ENCODE data around the gene OBI1.

Gene OBI1

GRCh38 chr13:78593129-78593528 is 65.8 kb downstream of the OBI1 start:
- peaks cover 58% of the 10 kb centered on the region for H3K27me3 ChIP-seq (ENCODE audit: control insufficient read depth, insufficient read depth, low read length)
- no peak overlapping the region for H3K9ac ChIP-seq (ENCODE audit: low read depth, low read length)
- H3K36me3 ChIP-seq (ENCODE audit: insufficient read depth, low read length), result no peaks in the 10 kb centered on the region
- H3K4me3 ChIP-seq (ENCODE audit: low read length), result no peak overlapping the region
- no peaks in the 10 kb centered on the region for H3K4me1 ChIP-seq (ENCODE audit: control insufficient read depth, insufficient read depth, low read length)
- H3K4me2 ChIP-seq (ENCODE audit: low read length), result no peak overlapping the region
- no peaks in the 10 kb centered on the region for H3K9me3 ChIP-seq (replicated peaks; ENCODE audit: low read length)

GRCh38 chr13:78592584-78592983 is 66.4 kb downstream of the OBI1 start:
- Histone ChIP-seq H3K9ac (ENCODE audit: low read depth, low read length) (no peak overlapping the region), H3K9me3 (replicated peaks; ENCODE audit: low read length) (no peaks in the 10 kb centered on the region), H3K4me1 (ENCODE audit: control insufficient read depth, insufficient read depth, low read length) (no peaks in the 10 kb centered on the region), H3K36me3 (ENCODE audit: insufficient read depth, low read length) (no peaks in the 10 kb centered on the region), H3K4me2 (ENCODE audit: low read length) (no peak overlapping the region), H3K4me3 (ENCODE audit: low read length) (no peak overlapping the region), H3K27me3 (ENCODE audit: control insufficient read depth, insufficient read depth, low read length) (peaks cover 63% of the 10 kb centered on the region)

DNA sequence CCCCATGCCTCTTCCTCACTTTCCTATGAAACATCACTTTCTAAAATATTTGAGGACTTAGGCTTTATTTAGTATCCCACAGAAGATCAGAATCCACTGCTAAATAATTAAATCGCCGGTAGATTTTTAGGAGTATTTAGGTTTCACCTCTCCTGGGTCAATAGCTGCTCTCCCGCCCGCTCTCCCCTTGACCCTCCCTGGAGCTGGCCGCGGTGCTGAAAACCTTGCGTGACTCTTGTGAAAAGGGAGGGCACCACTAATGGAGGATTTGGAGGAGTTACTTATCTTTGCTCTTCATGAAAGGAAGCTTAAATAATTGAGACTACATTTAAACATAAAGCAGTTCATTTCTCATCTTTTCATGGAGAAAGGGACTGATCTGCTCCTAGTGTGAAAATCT is 69.7 kb downstream of the OBI1 start:
- H3K4me2 ChIP-seq (ENCODE audit: low read length), result no peak overlapping the region
- H3K36me3 ChIP-seq (ENCODE audit: insufficient read depth, low read length), result no peaks in the 10 kb centered on the region
- H3K9me3 ChIP-seq (replicated peaks; ENCODE audit: low read length), result no peaks in the 10 kb centered on the region
- no peaks in the 10 kb centered on the region for H3K4me1 ChIP-seq (ENCODE audit: control insufficient read depth, insufficient read depth, low read length)
- peaks cover 51% of the 10 kb centered on the region for H3K27me3 ChIP-seq (ENCODE audit: control insufficient read depth, insufficient read depth, low read length)
- no peak overlapping the region for H3K9ac ChIP-seq (ENCODE audit: low read depth, low read length)
- no peak overlapping the region for H3K4me3 ChIP-seq (ENCODE audit: low read length)

GRCh38 chr13:78587395-78587794 is 71.6 kb downstream of the OBI1 start:
- Histone ChIP-seq H3K9me3 (replicated peaks; ENCODE audit: low read length) (no peaks in the 10 kb centered on the region), H3K4me2 (ENCODE audit: low read length) (no peak overlapping the region), H3K27me3 (ENCODE audit: control insufficient read depth, insufficient read depth, low read length) (peaks cover 37% of the 10 kb centered on the region), H3K36me3 (ENCODE audit: insufficient read depth, low read length) (no peaks in the 10 kb centered on the region), H3K4me3 (ENCODE audit: low read length) (no peak overlapping the region), H3K4me1 (ENCODE audit: control insufficient read depth, insufficient read depth, low read length) (no peaks in the 10 kb centered on the region), H3K9ac (ENCODE audit: low read depth, low read length) (no peak overlapping the region)

- H3K4me3 ChIP-seq (ENCODE audit: low read length), result no peak overlapping the region
- no peaks in the 10 kb centered on the region for H3K9me3 ChIP-seq (replicated peaks; ENCODE audit: low read length)
- H3K9ac ChIP-seq (ENCODE audit: low read depth, low read length), result no peak overlapping the region
- peaks cover 41% of the 10 kb centered on the region for H3K27me3 ChIP-seq (ENCODE audit: control insufficient read depth, insufficient read depth, low read length)
- H3K4me1 ChIP-seq (ENCODE audit: control insufficient read depth, insufficient read depth, low read length), result no peaks in the 10 kb centered on the region
- H3K4me2 ChIP-seq (ENCODE audit: low read length), result no peak overlapping the region
- no peaks in the 10 kb centered on the region for H3K36me3 ChIP-seq (ENCODE audit: insufficient read depth, low read length)
These were observed 72.2 kb downstream of the OBI1 start for GRCh38 chr13:78586706-78587105.

- Histone ChIP-seq H3K9me3 (replicated peaks; ENCODE audit: low read length) (no peaks in the 10 kb centered on the region), H3K36me3 (ENCODE audit: insufficient read depth, low read length) (no peaks in the 10 kb centered on the region), H3K4me2 (ENCODE audit: low read length) (no peak overlapping the region), H3K4me1 (ENCODE audit: control insufficient read depth, insufficient read depth, low read length) (no peaks in the 10 kb centered on the region), H3K9ac (ENCODE audit: low read depth, low read length) (no peak overlapping the region), H3K4me3 (ENCODE audit: low read length) (no peak overlapping the region), H3K27me3 (ENCODE audit: control insufficient read depth, insufficient read depth, low read length) (peaks cover 10% of the 10 kb centered on the region)
These were observed 82.7 kb downstream of the OBI1 start for GRCh38 chr13:78576261-78576660.

GRCh38 chr13:78572459-78572858 is 86.5 kb downstream of the OBI1 start:
- no peaks in the 10 kb centered on the region for H3K4me1 ChIP-seq (ENCODE audit: control insufficient read depth, insufficient read depth, low read length)
- no peaks in the 10 kb centered on the region for H3K36me3 ChIP-seq (ENCODE audit: insufficient read depth, low read length)

GRCh38 chr13:78569029-78569428 is 89.9 kb downstream of the OBI1 start:
- Histone ChIP-seq H3K36me3 (ENCODE audit: insufficient read depth, low read length) (no peaks in the 10 kb centered on the region), H3K4me2 (ENCODE audit: low read length) (no peak overlapping the region), H3K4me3 (ENCODE audit: low read length) (no peak overlapping the region), H3K9me3 (replicated peaks; ENCODE audit: low read length) (no peaks in the 10 kb centered on the region), H3K9ac (ENCODE audit: low read depth, low read length) (no peak overlapping the region), H3K4me1 (ENCODE audit: control insufficient read depth, insufficient read depth, low read length) (no peaks in the 10 kb centered on the region), H3K27me3 (ENCODE audit: control insufficient read depth, insufficient read depth, low read length) (no peaks in the 10 kb centered on the region)

More at GRCh38 chr13:78572459-78572858, 86.5 kb downstream of the OBI1 start:
- Histone ChIP-seq H3K4me2 (ENCODE audit: low read length) (no peak overlapping the region), H3K27me3 (ENCODE audit: control insufficient read depth, insufficient read depth, low read length) (no peaks in the 10 kb centered on the region), H3K9me3 (replicated peaks; ENCODE audit: low read length) (no peaks in the 10 kb centered on the region), H3K4me3 (ENCODE audit: low read length) (no peak overlapping the region), H3K9ac (ENCODE audit: low read depth, low read length) (no peak overlapping the region)

GRCh38 chr13:78566631-78567030 is 92.3 kb downstream of the OBI1 start:
- no peaks in the 10 kb centered on the region for H3K4me1 ChIP-seq (ENCODE audit: control insufficient read depth, insufficient read depth, low read length)
- no peak overlapping the region for H3K4me3 ChIP-seq (ENCODE audit: low read length)
- no peaks in the 10 kb centered on the region for H3K27me3 ChIP-seq (ENCODE audit: control insufficient read depth, insufficient read depth, low read length)
- no peak overlapping the region for H3K9ac ChIP-seq (ENCODE audit: low read depth, low read length)
- no peaks in the 10 kb centered on the region for H3K9me3 ChIP-seq (replicated peaks; ENCODE audit: low read length)
- H3K36me3 ChIP-seq (ENCODE audit: insufficient read depth, low read length), result no peaks in the 10 kb centered on the region
- H3K4me2 ChIP-seq (ENCODE audit: low read length), result no peak overlapping the region
